ENCODE data around the gene ARHGEF38.

ARHGEF38 gene

GRCh38 chr4:105613306-105613705 lies 60.9 kb downstream of the ARHGEF38 start:
- DNase-seq (ENCODE audit: low read depth): no peak

- no peak for DNase-seq (ENCODE audit: low read depth)
Measured at GRCh38 chr4:105619188-105619931, 66.9 kb downstream of the ARHGEF38 start.

- no peak for DNase-seq (ENCODE audit: low read depth)
Measured at GRCh38 chr4:105620640-105621323, 68.4 kb downstream of the ARHGEF38 start.

- DNase-seq (ENCODE audit: low read depth): no peak
Measured at GRCh38 chr4:105622269-105622668, 69.8 kb downstream of the ARHGEF38 start.

GRCh38 chr4:105623099-105623498 lies 70.7 kb downstream of the ARHGEF38 start:
- no peak for DNase-seq (ENCODE audit: low read depth)

GRCh38 chr4:105624530-105624929 lies 72.1 kb downstream of the ARHGEF38 start:
- no peak for DNase-seq (ENCODE audit: low read depth)

- no peak for DNase-seq (ENCODE audit: low read depth)
Measured at GRCh38 chr4:105625214-105625613, 72.8 kb downstream of the ARHGEF38 start.

- DNase-seq (ENCODE audit: low read depth): no peak
Measured at GRCh38 chr4:105626846-105627245, 74.4 kb downstream of the ARHGEF38 start.

GRCh38 chr4:105627620-105628019 lies 75.2 kb downstream of the ARHGEF38 start:
- no peak for DNase-seq (ENCODE audit: low read depth)

GRCh38 chr4:105630670-105631655 lies 78.5 kb downstream of the ARHGEF38 start:
- no peak for DNase-seq (ENCODE audit: low read depth)

- no peak for DNase-seq (ENCODE audit: low read depth)
Measured at GRCh38 chr4:105631818-105632400, 79.5 kb downstream of the ARHGEF38 start.

GRCh38 chr4:105632599-105632998 lies 80.2 kb downstream of the ARHGEF38 start:
- no peak for DNase-seq (ENCODE audit: low read depth)

- DNase-seq (ENCODE audit: low read depth): no peak
Measured at GRCh38 chr4:105633241-105633640, 80.8 kb downstream of the ARHGEF38 start.

- DNase-seq (ENCODE audit: low read depth): no peak
Measured at GRCh38 chr4:105634402-105635080, 82.1 kb downstream of the ARHGEF38 start.

GRCh38 chr4:105637408-105638176 lies 85.2 kb downstream of the ARHGEF38 start:
- no peak for DNase-seq (ENCODE audit: low read depth)

GRCh38 chr4:105641845-105642244 lies 89.4 kb downstream of the ARHGEF38 start:
- DNase-seq (ENCODE audit: low read depth): no peak

- DNase-seq (ENCODE audit: low read depth): no peak
Measured at GRCh38 chr4:105644257-105644656, 91.8 kb downstream of the ARHGEF38 start.

- no peak for DNase-seq (ENCODE audit: low read depth)
Measured at GRCh38 chr4:105645440-105645839, 93.0 kb downstream of the ARHGEF38 start.

GRCh38 chr4:105650190-105650589 lies 97.8 kb downstream of the ARHGEF38 start:
- DNase-seq (ENCODE audit: low read depth): no peak

- DNase-seq (ENCODE audit: low read depth): no peak
Measured at GRCh38 chr4:105651884-105652283, 99.5 kb downstream of the ARHGEF38 start.
